Measurements from ENCODE around the gene OPTC. TPM values are rescaled to one million over a fixed set of nuclear protein-coding genes. Genes with fewer than 3 reads are reported as not detected.

Gene OPTC
- polyA plus RNA-seq, 1 experiment, result not detected

GRCh38 chr1:203475012-203475981 lies 18.7 kb upstream of the OPTC start, which contains the start of gene PRELP:
Gene PRELP (plus strand): TSS chr1:203475806. CDS start chr1:203483185, 7,379 bp downstream.
- Histone ChIP-seq H3K27ac (ENCODE audit: low read depth, low read length) (no peak within 1 kb of the TSS), H3K27me3 (ENCODE audit: control insufficient read depth, insufficient read depth, low read length) (peaks cover 7% of the 10 kb centered on the region), H3K9me3 (ENCODE audit: control insufficient read depth, insufficient read depth, low read length) (no peaks in the 10 kb centered on the region), H3K4me3 (ENCODE audit: low read depth, low read length) (0 out of 2 replicates have a peak within 1 kb of the TSS, but pooled peaks have one; percentile 10)
- ChIA-PET CTCF (interaction anchor here (0.7 to 2.0 kb wide), 9 partner anchors 9 to 136 kb away, joined by 3 to 9 read pairs (median 6); no protein-coding TSS in a partner anchor), POLR2A (no interaction called here)
- DNase-seq (ENCODE audit: low read depth, low spot score), result no peak
- peak; percentile 9; the same call in 1 of the 2 replicates for TF ChIP-seq CTCF (IDR thresholded peaks at IDR 0.05; ENCODE audit: low read depth, low read length)

- no peak for DNase-seq (ENCODE audit: low read depth, low spot score)
- TF ChIP-seq CTCF (IDR thresholded peaks at IDR 0.05; ENCODE audit: low read depth, low read length), result no peak
- ChIA-PET POLR2A (interaction anchor here (0.6 to 0.7 kb wide), 2 partner anchors 10 to 28 kb away, joined by 3 to 4 read pairs; no protein-coding TSS in a partner anchor), CTCF (interaction anchor here (0.7 to 2.0 kb wide), 10 partner anchors 10 to 204 kb away, joined by 3 to 9 read pairs (median 5); no protein-coding TSS in a partner anchor)
- H3K27me3 ChIP-seq (ENCODE audit: control insufficient read depth, insufficient read depth, low read length), result peaks cover 7% of the 10 kb centered on the region
- no peak overlapping the region for H3K4me3 ChIP-seq (ENCODE audit: low read depth, low read length)
- H3K9me3 ChIP-seq (ENCODE audit: control insufficient read depth, insufficient read depth, low read length), result no peaks in the 10 kb centered on the region
- no peak overlapping the region for H3K27ac ChIP-seq (ENCODE audit: low read depth, low read length)
Observed at GRCh38 chr1:203476216-203476814, 17.6 kb upstream of the OPTC start.

GRCh38 chr1:203477748-203478147 lies 16.2 kb upstream of the OPTC start:
- H3K27ac ChIP-seq (ENCODE audit: low read depth, low read length), result no peak overlapping the region
- POLR2A ChIA-PET, result no interaction called here
- CTCF ChIA-PET, result interaction anchor here (1.0 to 1.1 kb wide), 3 partner anchors 27 to 210 kb away, joined by 3 to 4 read pairs (median 4); no protein-coding TSS in a partner anchor
- no peak for DNase-seq (ENCODE audit: low read depth, low spot score)
- TF ChIP-seq CTCF (IDR thresholded peaks at IDR 0.05; ENCODE audit: low read depth, low read length), result no peak
- H3K27me3 ChIP-seq (ENCODE audit: control insufficient read depth, insufficient read depth, low read length), result no peaks in the 10 kb centered on the region
- no peak overlapping the region for H3K4me3 ChIP-seq (ENCODE audit: low read depth, low read length)
- H3K9me3 ChIP-seq (ENCODE audit: control insufficient read depth, insufficient read depth, low read length), result no peaks in the 10 kb centered on the region

- Histone ChIP-seq H3K4me3 (ENCODE audit: low read depth, low read length) (no peak overlapping the region), H3K27ac (ENCODE audit: low read depth, low read length) (no peak overlapping the region), H3K9me3 (ENCODE audit: control insufficient read depth, insufficient read depth, low read length) (no peaks in the 10 kb centered on the region), H3K27me3 (ENCODE audit: control insufficient read depth, insufficient read depth, low read length) (no peaks in the 10 kb centered on the region)
- TF ChIP-seq CTCF (IDR thresholded peaks at IDR 0.05; ENCODE audit: low read depth, low read length), result no peak
- no peak for DNase-seq (ENCODE audit: low read depth, low spot score)
- ChIA-PET CTCF (interaction anchor here (1.1 kb wide), 1 partner anchor 26 kb away, joined by 4 read pairs; no protein-coding TSS in a partner anchor), POLR2A (no interaction called here)
Observed at GRCh38 chr1:203478231-203478630, 15.7 kb upstream of the OPTC start.

All from AG04450 (cell line).